ENCODE measurements around the gene ICAM5.

DNA sequence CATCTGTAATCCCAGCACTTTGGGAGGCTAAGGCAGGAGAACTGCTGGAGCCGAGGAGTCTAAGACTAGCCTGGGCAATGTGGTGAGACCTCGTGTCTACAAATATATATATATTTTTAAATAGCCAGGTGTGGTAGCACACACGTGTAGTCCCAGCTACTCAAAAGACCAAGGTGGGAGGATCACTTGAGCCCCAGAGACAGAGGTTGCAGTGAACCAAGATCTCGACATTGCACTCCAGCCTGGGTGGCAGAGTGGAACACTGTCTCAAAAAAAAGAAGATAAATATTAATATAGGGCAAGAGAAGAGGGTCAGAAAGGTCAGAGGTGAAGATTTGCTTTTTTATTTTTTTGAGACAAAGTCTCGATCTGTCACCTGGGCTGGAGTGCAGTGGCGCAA is 43.2 kb upstream of the ICAM5 start:
- no peak for TF ChIP-seq ZNF274 (IDR thresholded peaks at IDR 0.05; ENCODE audit: low read depth, low read length)
- no peak for TF ChIP-seq YY1 (IDR thresholded peaks at IDR 0.05; ENCODE audit: insufficient read depth, insufficient read length)
- TF ChIP-seq SUZ12 (IDR thresholded peaks at IDR 0.05; ENCODE audit: extremely low read depth, insufficient read depth, insufficient read length), result no peak

Measured in NT2/D1 (cell line).